GF-D8 (cell line): ENCODE results near the gene MBD5.
A peak's percentile ranks its signal among the peaks of the same experiment; 100 is the strongest.
"Not testable (repeated sequence)": the region's sequence is repeated elsewhere in the genome, so short reads cannot be mapped to it uniquely, and the experiment has no call there.

Experiments used
- DNase-seq: peaks from one replicate; lab custom pipeline; 2025; lab: John Stamatoyannopoulos, UW

Gene MBD5

GRCh38 chr2:148524519-148524919 is 503.6 kb downstream of the MBD5 start:
- no peak for DNase-seq

- no peak for DNase-seq
Measured at GRCh38 chr2:148525130-148525529, 504.2 kb downstream of the MBD5 start.

GRCh38 chr2:148526509-148527346 is 505.8 kb downstream of the MBD5 start:
- no peak for DNase-seq

GRCh38 chr2:148527488-148528340 is 506.8 kb downstream of the MBD5 start:
- no peak for DNase-seq

- DNase-seq, result no peak
Measured at GRCh38 chr2:148528356-148529064, 507.6 kb downstream of the MBD5 start.

GRCh38 chr2:148529745-148530144 is 508.9 kb downstream of the MBD5 start:
- no peak for DNase-seq

GRCh38 chr2:148530350-148530749 is 509.5 kb downstream of the MBD5 start:
- DNase-seq, result no peak

GRCh38 chr2:148531235-148531634 is 510.3 kb downstream of the MBD5 start:
- DNase-seq, result no peak

- DNase-seq, result no peak
Measured at GRCh38 chr2:148531669-148532428, 511.0 kb downstream of the MBD5 start.

- DNase-seq, result no peak
Measured at GRCh38 chr2:148533004-148533403, 512.1 kb downstream of the MBD5 start.

- no peak for DNase-seq
Measured at GRCh38 chr2:148533685-148534084, 512.8 kb downstream of the MBD5 start.

GRCh38 chr2:148534416-148535204 is 513.7 kb downstream of the MBD5 start:
- no peak for DNase-seq

GRCh38 chr2:148538375-148538774 is 517.5 kb downstream of the MBD5 start:
- no peak for DNase-seq

GRCh38 chr2:148540022-148540421 is 519.1 kb downstream of the MBD5 start:
- no peak for DNase-seq

- DNase-seq, result no peak
Measured at GRCh38 chr2:148541792-148542191, 520.9 kb downstream of the MBD5 start.

- no peak for DNase-seq
Measured at GRCh38 chr2:148542614-148543013, 521.7 kb downstream of the MBD5 start.

- DNase-seq, result not testable (repeated sequence)
Measured at GRCh38 chr2:148543088-148543540, 522.2 kb downstream of the MBD5 start.

GRCh38 chr2:148545390-148546256 is 524.7 kb downstream of the MBD5 start:
- DNase-seq, result peak; percentile 64

- peak; percentile 95 for DNase-seq
Measured at GRCh38 chr2:148546270-148546669, 525.4 kb downstream of the MBD5 start.
